HUES48 (cell line): ENCODE data around the gene THUMPD1.
"Not testable (repeated sequence)": the region's sequence is repeated elsewhere in the genome, so short reads cannot be mapped to it uniquely, and the experiment has no call there.

Experiments used
- H3K27ac ChIP-seq: one replicate; pipeline ENCODE4 v1.7.0; 2013; ENCODE audit warnings: low read depth, low read length, inconsistent platforms
- H3K27me3 ChIP-seq: 2 replicates; pipeline ENCODE4 v1.6.1; 2013; ENCODE audit warnings: mild to moderate bottlenecking, low read length; ENCODE audit not compliant: control insufficient read depth, insufficient read depth
- H3K36me3 ChIP-seq: 2 replicates; pipeline ENCODE4 v1.6.1; 2013; ENCODE audit warnings: low read length; ENCODE audit not compliant: control insufficient read depth, insufficient read depth
- H3K4me1 ChIP-seq: 2 replicates; pipeline ENCODE4 v1.6.1; 2013; ENCODE audit warnings: mild to moderate bottlenecking, low read length; ENCODE audit not compliant: control insufficient read depth, insufficient read depth
- H3K4me3 ChIP-seq: 2 replicates; pipeline ENCODE4 v1.5.1; 2013; ENCODE audit warnings: mild to moderate bottlenecking, low read depth, low read length
- H3K9ac ChIP-seq: 2 replicates; pipeline ENCODE4 v1.6.1; 2013; ENCODE audit warnings: mild to moderate bottlenecking, low read depth, low read length, moderate library complexity
- H3K9me3 ChIP-seq: 2 replicates; pipeline ENCODE4 v1.6.1; 2013; ENCODE audit warnings: low read length; ENCODE audit not compliant: control insufficient read depth, insufficient read depth

Gene THUMPD1

GRCh38 chr16:20765732-20766131 is 24.1 kb upstream of the THUMPD1 start:
- Histone ChIP-seq H3K4me1 (peaks cover 3% of the 10 kb centered on the region; the same call in 1 of the 2 replicates), H3K9ac (no peak overlapping the region), H3K9me3 (no peaks in the 10 kb centered on the region), H3K27ac (no peak overlapping the region), H3K4me3 (no peak overlapping the region), H3K27me3 (no peaks in the 10 kb centered on the region), H3K36me3 (no peaks in the 10 kb centered on the region)

DNA sequence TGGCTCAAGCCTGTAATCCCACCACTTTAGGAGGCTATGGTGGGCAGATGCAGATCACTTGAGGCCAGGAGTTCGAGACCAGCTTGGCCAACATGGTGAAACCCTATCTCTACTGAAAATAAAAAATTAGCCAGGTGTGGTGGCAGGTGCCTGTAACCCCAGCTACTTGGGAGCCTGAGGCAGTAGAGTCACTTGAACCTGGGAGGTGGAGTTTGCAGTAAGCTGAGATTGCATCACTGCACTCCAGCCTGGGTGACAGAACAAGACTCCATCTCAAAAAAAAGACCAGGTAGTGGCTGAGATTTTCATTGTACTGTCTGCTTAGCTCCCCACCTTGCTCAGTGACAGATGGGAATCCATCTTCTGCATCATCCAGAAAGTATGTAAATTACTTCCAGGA is 22.8 kb upstream of the THUMPD1 start:
- H3K36me3 ChIP-seq, result not testable (repeated sequence)

GRCh38 chr16:20763461-20764232 is 22.0 kb upstream of the THUMPD1 start, which contains the start of gene ACSM3:
TSS of gene ACSM3 (plus strand) at chr16:20764014. CDS start at chr16:20770035, 6,021 bp downstream.
- Histone ChIP-seq H3K36me3 (no peaks in the 10 kb centered on the region), H3K4me1 (peaks cover 3% of the 10 kb centered on the region; the same call in 1 of the 2 replicates), H3K9me3 (no peaks in the 10 kb centered on the region), H3K27ac (no peak within 1 kb of the TSS), H3K27me3 (no peaks in the 10 kb centered on the region), H3K9ac (no peak within 1 kb of the TSS), H3K4me3 (peak within 1 kb of the TSS; percentile 72)

More for the DNA sequence above, 22.8 kb upstream of the THUMPD1 start:
- H3K27ac ChIP-seq, H3K27me3 ChIP-seq, H3K9ac ChIP-seq, H3K4me1 ChIP-seq, H3K9me3 ChIP-seq, H3K4me3 ChIP-seq: not testable (repeated sequence)

DNA sequence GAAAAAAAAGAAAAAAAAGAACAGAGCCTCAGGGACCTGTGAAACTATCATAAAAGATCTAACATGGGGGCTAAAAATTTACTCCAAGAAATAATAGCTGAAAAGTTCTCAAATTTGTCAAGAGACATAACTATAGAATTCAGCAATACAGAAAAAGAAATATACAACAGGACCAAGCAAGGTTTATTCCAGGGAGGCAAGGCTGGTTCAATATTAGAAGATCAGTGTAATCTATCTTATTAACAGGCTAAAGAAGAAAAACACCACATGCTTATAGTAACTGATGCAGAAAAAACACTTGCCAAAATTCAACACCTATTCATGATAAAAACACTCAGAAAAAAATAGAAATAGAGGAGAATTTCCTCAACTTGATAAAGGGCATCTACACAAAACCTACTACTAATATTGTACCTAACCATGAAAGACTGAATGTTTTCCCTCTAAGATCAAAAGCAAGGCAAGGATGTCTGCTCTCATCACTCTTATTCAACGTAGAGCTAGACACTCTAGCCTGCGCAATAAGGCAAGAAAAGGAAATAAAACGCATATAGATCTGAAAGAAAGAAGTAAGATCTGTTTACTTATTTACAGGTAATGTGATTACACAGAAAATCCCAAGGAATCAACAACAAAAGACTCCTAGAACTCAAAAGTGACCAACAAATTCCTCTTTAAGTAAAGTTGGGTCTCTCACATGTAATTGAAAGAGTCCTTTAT is 20.9 kb upstream of the THUMPD1 start:
- H3K4me3 ChIP-seq, result no peak overlapping the region
- no peak overlapping the region for H3K9ac ChIP-seq
- no peak overlapping the region for H3K27ac ChIP-seq

DNA sequence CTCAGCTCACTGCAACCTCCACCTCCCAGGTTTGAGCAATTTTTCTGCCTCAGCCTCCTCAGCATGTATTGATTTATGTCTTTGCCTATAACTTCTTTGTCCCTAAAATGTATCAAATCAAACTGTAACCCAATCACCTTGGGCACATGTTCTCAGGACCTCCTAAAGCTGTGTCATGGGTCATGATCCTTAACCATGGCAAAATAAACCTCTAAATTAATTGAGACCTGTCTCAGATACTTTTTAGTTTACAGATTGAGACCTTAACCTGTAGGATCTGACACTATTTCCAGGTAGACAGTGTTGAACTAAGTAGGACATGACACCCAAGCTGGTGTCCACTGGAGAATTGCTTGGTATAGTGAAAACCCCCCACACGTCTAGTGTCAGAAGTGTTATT is 19.6 kb upstream of the THUMPD1 start:
- Histone ChIP-seq H3K36me3 (no peaks in the 10 kb centered on the region), H3K4me1 (peaks cover 3% of the 10 kb centered on the region; the same call in 1 of the 2 replicates), H3K27ac (no peak overlapping the region), H3K9me3 (no peaks in the 10 kb centered on the region), H3K9ac (no peak overlapping the region), H3K4me3 (no peak overlapping the region), H3K27me3 (no peaks in the 10 kb centered on the region)

More for the DNA sequence above, 20.9 kb upstream of the THUMPD1 start:
- no peaks in the 10 kb centered on the region for H3K36me3 ChIP-seq
- no peaks in the 10 kb centered on the region for H3K9me3 ChIP-seq
- no peaks in the 10 kb centered on the region for H3K27me3 ChIP-seq
- H3K4me1 ChIP-seq, result peaks cover 3% of the 10 kb centered on the region; the same call in 1 of the 2 replicates

- H3K4me1 ChIP-seq, result peaks cover 3% of the 10 kb centered on the region; the same call in 1 of the 2 replicates
- no peak overlapping the region for H3K4me3 ChIP-seq
- H3K9ac ChIP-seq, result no peak overlapping the region
- H3K9me3 ChIP-seq, result no peaks in the 10 kb centered on the region
- H3K27ac ChIP-seq, result no peak overlapping the region
- no peaks in the 10 kb centered on the region for H3K27me3 ChIP-seq
- H3K36me3 ChIP-seq, result no peaks in the 10 kb centered on the region
Observed at GRCh38 chr16:20760346-20760745, 18.7 kb upstream of the THUMPD1 start.

- H3K9ac ChIP-seq, H3K4me3 ChIP-seq, H3K36me3 ChIP-seq, H3K27me3 ChIP-seq, H3K27ac ChIP-seq, H3K9me3 ChIP-seq, H3K4me1 ChIP-seq: not testable (repeated sequence)
Observed at GRCh38 chr16:20755799-20756198, 14.2 kb upstream of the THUMPD1 start.

DNA sequence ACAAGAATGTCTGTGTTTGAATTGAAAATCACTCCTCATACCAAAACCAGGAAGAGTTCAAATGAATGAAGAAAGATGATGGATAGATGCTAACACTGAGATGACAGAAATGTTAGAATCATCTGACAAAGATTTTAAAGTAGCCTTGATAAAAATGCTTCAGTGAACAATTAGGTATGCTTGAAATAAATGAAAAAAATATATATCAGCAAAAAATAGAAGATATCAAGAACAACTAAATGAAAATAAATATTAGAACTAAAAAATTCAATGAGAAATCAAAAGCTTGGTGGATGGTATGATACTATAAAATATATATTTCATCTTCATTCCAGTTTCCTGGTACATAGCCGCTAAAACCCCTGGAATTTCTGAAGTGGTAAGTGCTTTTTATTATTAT is 13.6 kb upstream of the THUMPD1 start:
- Histone ChIP-seq H3K27ac (no peak overlapping the region), H3K9me3 (no peaks in the 10 kb centered on the region), H3K4me3 (no peak overlapping the region), H3K27me3 (no peaks in the 10 kb centered on the region), H3K36me3 (no peaks in the 10 kb centered on the region), H3K4me1 (no peaks in the 10 kb centered on the region), H3K9ac (no peak overlapping the region)

DNA sequence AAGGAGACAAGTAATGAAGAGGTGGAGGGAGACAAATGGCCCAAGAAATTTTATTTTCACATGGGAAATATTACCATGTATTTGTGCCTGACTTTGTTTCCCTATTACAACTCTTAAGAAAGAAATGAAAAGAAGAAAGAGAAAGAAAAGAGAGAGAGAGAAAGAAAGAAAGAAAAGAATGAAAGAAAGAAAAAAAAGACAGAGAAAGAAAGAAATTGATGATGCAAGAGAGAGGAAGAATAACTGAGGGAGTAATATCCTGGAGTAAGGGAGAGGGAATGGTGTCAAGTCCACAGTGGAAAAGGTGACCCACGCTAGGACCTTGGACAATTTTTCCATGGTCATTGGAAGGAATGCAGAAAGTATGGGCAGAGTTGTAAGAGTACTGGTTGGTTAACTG is 12.1 kb upstream of the THUMPD1 start:
- Histone ChIP-seq H3K4me3 (no peak overlapping the region), H3K27ac (no peak overlapping the region), H3K9ac (no peak overlapping the region)

GRCh38 chr16:20750558-20750957 is 8.9 kb upstream of the THUMPD1 start:
- H3K27ac ChIP-seq, result no peak overlapping the region
- no peak overlapping the region for H3K4me3 ChIP-seq
- no peaks in the 10 kb centered on the region for H3K27me3 ChIP-seq
- H3K9me3 ChIP-seq, result 0 out of 2 replicates have a peak, but pooled peaks cover 10% of the 10 kb centered on the region
- H3K9ac ChIP-seq, result no peak overlapping the region
- H3K36me3 ChIP-seq, result no peaks in the 10 kb centered on the region
- H3K4me1 ChIP-seq, result no peaks in the 10 kb centered on the region

More for the DNA sequence above, 12.1 kb upstream of the THUMPD1 start:
- Histone ChIP-seq H3K36me3 (no peaks in the 10 kb centered on the region), H3K27me3 (no peaks in the 10 kb centered on the region), H3K9me3 (no peaks in the 10 kb centered on the region), H3K4me1 (no peaks in the 10 kb centered on the region)

- no peak overlapping the region for H3K9ac ChIP-seq
- 0 out of 2 replicates have a peak, but pooled peaks cover 10% of the 10 kb centered on the region for H3K9me3 ChIP-seq
- no peak overlapping the region for H3K27ac ChIP-seq
- H3K36me3 ChIP-seq, result no peaks in the 10 kb centered on the region
- H3K4me3 ChIP-seq, result no peak overlapping the region
- H3K4me1 ChIP-seq, result no peaks in the 10 kb centered on the region
- no peaks in the 10 kb centered on the region for H3K27me3 ChIP-seq
Observed at GRCh38 chr16:20749474-20749873, 7.9 kb upstream of the THUMPD1 start.
